ENCODE results near the gene MGLL.

The MGLL gene

GRCh38 chr3:127769284-127770081 lies 52.8 kb downstream of the MGLL start:
- H4K8ac ChIP-seq (ENCODE audit: low read depth, low read length): no peak overlapping the region
- H3K79me1 ChIP-seq (ENCODE audit: low read length): no peaks in the 10 kb centered on the region
- no peak overlapping the region for H2BK120ac ChIP-seq (ENCODE audit: low read depth, low read length)
- no peak overlapping the region for H4K5ac ChIP-seq (ENCODE audit: low read length)
- H3K4me3 ChIP-seq (ENCODE audit: low read length): no peak overlapping the region
- no peak overlapping the region for H3K4ac ChIP-seq (ENCODE audit: low read depth, low read length)
- H3K9ac ChIP-seq (ENCODE audit: low read length): no peak overlapping the region
- no peak overlapping the region for H3K23ac ChIP-seq (ENCODE audit: low read length)
- H3K56ac ChIP-seq (ENCODE audit: low read length): no peak overlapping the region
- no CpG with 5 or more reads among the region's 13 CpGs for WGBS (ENCODE audit: extremely low coverage, insufficient coverage, low lambda C conversion rate)
- no peaks in the 10 kb centered on the region for H3K36me3 ChIP-seq (ENCODE audit: control insufficient read depth, insufficient read depth, low read length)
- H2BK15ac ChIP-seq (replicated peaks; ENCODE audit: low read depth): no peak overlapping the region
- H3K79me2 ChIP-seq (ENCODE audit: control insufficient read depth, insufficient read depth, low read length): no peaks in the 10 kb centered on the region
- no peaks in the 10 kb centered on the region for H3K27me3 ChIP-seq (ENCODE audit: insufficient read depth, low read length, poor library complexity)
- no peak overlapping the region for H3K27ac ChIP-seq (ENCODE audit: low read depth, low read length)
- no peak overlapping the region for H2AK5ac ChIP-seq (ENCODE audit: low read length)
- no peak overlapping the region for H3K18ac ChIP-seq (ENCODE audit: low read length)
- no peak overlapping the region for H3K4me2 ChIP-seq (ENCODE audit: low read length)
- H3K4me1 ChIP-seq (ENCODE audit: control insufficient read depth, low read depth, low read length): no peaks in the 10 kb centered on the region
- DNase-seq: no peak
- no peak overlapping the region for H2BK5ac ChIP-seq (ENCODE audit: low read length)

- Histone ChIP-seq H2BK15ac (replicated peaks; ENCODE audit: low read depth) (no peak overlapping the region), H3K23ac (ENCODE audit: low read length) (no peak overlapping the region), H3K4ac (ENCODE audit: low read depth, low read length) (no peak overlapping the region), H3K27me3 (ENCODE audit: insufficient read depth, low read length, poor library complexity) (no peaks in the 10 kb centered on the region), H3K56ac (ENCODE audit: low read length) (no peak overlapping the region), H2AK5ac (ENCODE audit: low read length) (no peak overlapping the region), H3K4me2 (ENCODE audit: low read length) (no peak overlapping the region), H3K36me3 (ENCODE audit: control insufficient read depth, insufficient read depth, low read length) (no peaks in the 10 kb centered on the region), H3K79me1 (ENCODE audit: low read length) (no peaks in the 10 kb centered on the region), H3K9ac (ENCODE audit: low read length) (no peak overlapping the region), H2BK120ac (ENCODE audit: low read depth, low read length) (no peak overlapping the region), H3K4me1 (ENCODE audit: control insufficient read depth, low read depth, low read length) (no peaks in the 10 kb centered on the region), H3K27ac (ENCODE audit: low read depth, low read length) (no peak overlapping the region), H2BK5ac (ENCODE audit: low read length) (no peak overlapping the region), H3K18ac (ENCODE audit: low read length) (no peak overlapping the region), H4K5ac (ENCODE audit: low read length) (no peak overlapping the region), H3K4me3 (ENCODE audit: low read length) (no peak overlapping the region), H3K79me2 (ENCODE audit: control insufficient read depth, insufficient read depth, low read length) (no peaks in the 10 kb centered on the region), H4K8ac (ENCODE audit: low read depth, low read length) (no peak overlapping the region)
- no CpG with 5 or more reads among the region's 4 CpGs for WGBS (ENCODE audit: extremely low coverage, insufficient coverage, low lambda C conversion rate)
- no peak for DNase-seq
Measured at GRCh38 chr3:127768346-127769008, 53.8 kb downstream of the MGLL start.

- Histone ChIP-seq H3K79me1 (ENCODE audit: low read length) (no peaks in the 10 kb centered on the region), H2BK15ac (replicated peaks; ENCODE audit: low read depth) (no peak overlapping the region), H3K4me2 (ENCODE audit: low read length) (no peak overlapping the region), H3K9ac (ENCODE audit: low read length) (no peak overlapping the region), H4K5ac (ENCODE audit: low read length) (no peak overlapping the region), H3K4ac (ENCODE audit: low read depth, low read length) (no peak overlapping the region), H3K27ac (ENCODE audit: low read depth, low read length) (no peak overlapping the region), H3K56ac (ENCODE audit: low read length) (no peak overlapping the region), H3K23ac (ENCODE audit: low read length) (no peak overlapping the region), H3K4me3 (ENCODE audit: low read length) (no peak overlapping the region), H2BK120ac (ENCODE audit: low read depth, low read length) (no peak overlapping the region), H3K4me1 (ENCODE audit: control insufficient read depth, low read depth, low read length) (no peaks in the 10 kb centered on the region), H3K36me3 (ENCODE audit: control insufficient read depth, insufficient read depth, low read length) (no peaks in the 10 kb centered on the region), H3K27me3 (ENCODE audit: insufficient read depth, low read length, poor library complexity) (no peaks in the 10 kb centered on the region), H2BK5ac (ENCODE audit: low read length) (no peak overlapping the region), H4K8ac (ENCODE audit: low read depth, low read length) (no peak overlapping the region), H3K79me2 (ENCODE audit: control insufficient read depth, insufficient read depth, low read length) (no peaks in the 10 kb centered on the region), H3K18ac (ENCODE audit: low read length) (no peak overlapping the region), H2AK5ac (ENCODE audit: low read length) (no peak overlapping the region)
- no peak for DNase-seq
- WGBS (ENCODE audit: extremely low coverage, insufficient coverage, low lambda C conversion rate): no CpG with 5 or more reads among the region's 1 CpG
Measured at GRCh38 chr3:127767126-127767525, 55.2 kb downstream of the MGLL start.

GRCh38 chr3:127765735-127766134 lies 56.6 kb downstream of the MGLL start:
- no peak overlapping the region for H2BK15ac ChIP-seq (replicated peaks; ENCODE audit: low read depth)
- H3K4me3 ChIP-seq (ENCODE audit: low read length): no peak overlapping the region
- H2BK5ac ChIP-seq (ENCODE audit: low read length): no peak overlapping the region
- no peak overlapping the region for H3K4ac ChIP-seq (ENCODE audit: low read depth, low read length)
- no peaks in the 10 kb centered on the region for H3K4me1 ChIP-seq (ENCODE audit: control insufficient read depth, low read depth, low read length)
- DNase-seq: no peak
- H3K79me1 ChIP-seq (ENCODE audit: low read length): no peaks in the 10 kb centered on the region
- no peak overlapping the region for H4K5ac ChIP-seq (ENCODE audit: low read length)
- no peaks in the 10 kb centered on the region for H3K79me2 ChIP-seq (ENCODE audit: control insufficient read depth, insufficient read depth, low read length)
- no peak overlapping the region for H3K23ac ChIP-seq (ENCODE audit: low read length)
- no peak overlapping the region for H2BK120ac ChIP-seq (ENCODE audit: low read depth, low read length)
- H4K8ac ChIP-seq (ENCODE audit: low read depth, low read length): no peak overlapping the region
- H3K56ac ChIP-seq (ENCODE audit: low read length): no peak overlapping the region
- H3K27ac ChIP-seq (ENCODE audit: low read depth, low read length): no peak overlapping the region
- H3K9ac ChIP-seq (ENCODE audit: low read length): no peak overlapping the region
- H2AK5ac ChIP-seq (ENCODE audit: low read length): no peak overlapping the region
- H3K27me3 ChIP-seq (ENCODE audit: insufficient read depth, low read length, poor library complexity): no peaks in the 10 kb centered on the region
- H3K18ac ChIP-seq (ENCODE audit: low read length): no peak overlapping the region
- H3K4me2 ChIP-seq (ENCODE audit: low read length): no peak overlapping the region
- H3K36me3 ChIP-seq (ENCODE audit: control insufficient read depth, insufficient read depth, low read length): no peaks in the 10 kb centered on the region
- WGBS (ENCODE audit: extremely low coverage, insufficient coverage, low lambda C conversion rate): no CpG with 5 or more reads among the region's 7 CpGs

GRCh38 chr3:127764841-127765362 lies 57.4 kb downstream of the MGLL start:
- Histone ChIP-seq H2BK120ac (ENCODE audit: low read depth, low read length) (no peak overlapping the region), H2AK5ac (ENCODE audit: low read length) (no peak overlapping the region), H3K27ac (ENCODE audit: low read depth, low read length) (no peak overlapping the region), H3K56ac (ENCODE audit: low read length) (no peak overlapping the region), H4K8ac (ENCODE audit: low read depth, low read length) (no peak overlapping the region), H3K4me3 (ENCODE audit: low read length) (no peak overlapping the region), H3K79me2 (ENCODE audit: control insufficient read depth, insufficient read depth, low read length) (no peaks in the 10 kb centered on the region), H3K27me3 (ENCODE audit: insufficient read depth, low read length, poor library complexity) (no peaks in the 10 kb centered on the region), H3K4me1 (ENCODE audit: control insufficient read depth, low read depth, low read length) (no peaks in the 10 kb centered on the region), H2BK15ac (replicated peaks; ENCODE audit: low read depth) (no peak overlapping the region), H3K79me1 (ENCODE audit: low read length) (no peaks in the 10 kb centered on the region), H3K4ac (ENCODE audit: low read depth, low read length) (no peak overlapping the region), H4K5ac (ENCODE audit: low read length) (no peak overlapping the region), H3K9ac (ENCODE audit: low read length) (no peak overlapping the region), H3K23ac (ENCODE audit: low read length) (no peak overlapping the region), H2BK5ac (ENCODE audit: low read length) (no peak overlapping the region), H3K18ac (ENCODE audit: low read length) (no peak overlapping the region), H3K4me2 (ENCODE audit: low read length) (no peak overlapping the region), H3K36me3 (ENCODE audit: control insufficient read depth, insufficient read depth, low read length) (no peaks in the 10 kb centered on the region)
- WGBS (ENCODE audit: extremely low coverage, insufficient coverage, low lambda C conversion rate): no CpG with 5 or more reads among the region's 5 CpGs
- no peak for DNase-seq

Measured in mesendoderm (in vitro differentiated cells).